GM12891 (cell line): ENCODE measurements around the gene IQCF6.

Experiments used
- PAX5 ChIP-seq: IDR thresholded peaks from 2 replicates; pipeline ENCODE4 v1.6.1; 2011; ENCODE audit warnings: low read length, moderate library complexity, mild to moderate bottlenecking; ENCODE audit not compliant: insufficient read depth, severe bottlenecking
- POLR2A ChIP-seq: IDR thresholded peaks from 2 replicates; pipeline ENCODE4 v1.6.1; 2011; ENCODE audit warnings: low read depth, low read length, control low read depth
- POLR2AphosphoS5 ChIP-seq: IDR thresholded peaks from 2 replicates; pipeline ENCODE4 v1.6.1; 2011; ENCODE audit warnings: low read depth, low read length, control low read depth
- POU2F2 ChIP-seq: IDR thresholded peaks from 2 replicates; pipeline ENCODE4 v1.6.1; 2011; ENCODE audit warnings: low read depth, mild to moderate bottlenecking, control low read depth, low read length, moderate library complexity
- SPI1 ChIP-seq: IDR thresholded peaks from 2 replicates; pipeline ENCODE4 v1.6.1; 2011; ENCODE audit warnings: low read depth, low read length, control low read depth
- TAF1 ChIP-seq: IDR thresholded peaks from 2 replicates; pipeline ENCODE4 v1.6.1; 2011; ENCODE audit warnings: low read depth, low read length, control low read depth

- TF ChIP-seq POLR2A: no peak
- no peak for TF ChIP-seq TAF1
- no peak for TF ChIP-seq POLR2AphosphoS5
- TF ChIP-seq SPI1: no peak
- no peak for TF ChIP-seq PAX5
- TF ChIP-seq POU2F2: no peak
Measured at GRCh38 chr3:51777985-51778384, 1.1 kb downstream of the IQCF6 start.
